Measurements from ENCODE around the gene B4GALT6. TPM values are rescaled to one million over a fixed set of nuclear protein-coding genes. Genes with fewer than 3 reads are reported as not detected.

Gene B4GALT6
- total and polyA plus RNA-seq, 2 of the 13 experiments (the other 11 are each of a cell fraction or from before 2014, with no cell fraction given): 1.9 to 3.3 TPM

- TF ChIP-seq ZBTB40 (IDR thresholded peaks at IDR 0.05) (no peak), ZBTB40 (CRISPR knock-in tag; IDR thresholded peaks at IDR 0.05) (no peak), ZNF790 (CRISPR knock-in tag; IDR thresholded peaks at IDR 0.05; ENCODE audit: borderline replicate concordance) (no peak), MTERF4 (CRISPR knock-in tag; IDR thresholded peaks at IDR 0.05) (no peak), RFXANK (CRISPR knock-in tag; IDR thresholded peaks at IDR 0.05) (no peak), ZBTB7B (CRISPR knock-in tag; IDR thresholded peaks at IDR 0.05) (peak; percentile 74; the same call in 1 of the 2 replicates), ZHX1 (CRISPR knock-in tag; IDR thresholded peaks at IDR 0.05; ENCODE audit: low read depth) (no peak), TRAFD1 (CRISPR knock-in tag; IDR thresholded peaks at IDR 0.05; ENCODE audit: borderline replicate concordance) (no peak), ATAD3A (CRISPR knock-in tag; IDR thresholded peaks at IDR 0.05) (no peak), ZNF850 (CRISPR knock-in tag; conservative IDR thresholded peaks at IDR 0.05) (no peak), ZNF747 (CRISPR knock-in tag; IDR thresholded peaks at IDR 0.05; ENCODE audit: borderline replicate concordance) (no peak), MIER3 (CRISPR knock-in tag; IDR thresholded peaks at IDR 0.05; ENCODE audit: borderline replicate concordance) (no peak), RXRB (CRISPR knock-in tag; IDR thresholded peaks at IDR 0.05; ENCODE audit: borderline replicate concordance) (no peak)
These were observed 1.0 kb upstream of the B4GALT6 start (continued) for GRCh38 chr18:31685097-31686082.

Data from HepG2 (cell line).